Retinal pigment epithelial cell (primary cell): Measurements from ENCODE around the gene TENM4.
A peak's percentile ranks its signal among the peaks of the same experiment; 100 is the strongest.

Source experiments
- DNase-seq: peaks from one replicate; pipeline ENCODE4 v3.0.0-alpha.2; 2010; ENCODE audit warnings: low read depth
- H3K4me3 ChIP-seq: 2 replicates; pipeline ENCODE4 v1.5.1; 2011; ENCODE audit warnings: mild to moderate bottlenecking, low read length, control low read depth, moderate library complexity
- CTCF ChIP-seq: conservative IDR thresholded peaks from 2 replicates; pipeline ENCODE4 v1.5.1; 2011; ENCODE audit warnings: low read depth, low read length, control low read depth, inconsistent platforms

The TENM4 gene

DNA sequence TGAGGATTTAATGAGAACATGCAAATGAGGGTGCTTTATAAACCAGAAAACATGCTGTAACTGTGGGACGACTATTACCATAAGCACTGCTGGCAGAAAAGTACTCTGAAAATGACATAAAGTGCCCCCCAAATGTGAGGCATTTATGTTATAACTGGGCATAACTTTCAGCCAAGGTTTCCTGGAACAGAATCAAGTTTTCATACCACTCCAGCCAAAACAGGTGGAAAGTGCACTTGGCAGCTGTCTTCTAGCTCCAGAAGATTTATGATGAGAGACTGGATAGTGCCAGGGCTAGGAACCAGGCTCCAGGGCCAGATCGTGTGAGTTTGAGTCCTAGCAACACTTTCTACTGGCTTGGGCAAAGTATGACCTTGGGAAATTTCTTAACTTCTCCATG lies 339.2 kb downstream of the TENM4 start:
- H3K4me3 ChIP-seq = no peak overlapping the region
- no peak for TF ChIP-seq CTCF
- DNase-seq = no peak

GRCh38 chr11:79100093-79100910 lies 340.5 kb downstream of the TENM4 start:
- no peak overlapping the region for H3K4me3 ChIP-seq
- TF ChIP-seq CTCF = peak; percentile 87
- no peak for DNase-seq

- H3K4me3 ChIP-seq = no peak overlapping the region
- TF ChIP-seq CTCF = no peak
- DNase-seq = no peak
Measured at GRCh38 chr11:79098146-79098545, 342.7 kb downstream of the TENM4 start.

- TF ChIP-seq CTCF = no peak
- H3K4me3 ChIP-seq = no peak overlapping the region
- no peak for DNase-seq
Measured at GRCh38 chr11:79097246-79097875, 343.5 kb downstream of the TENM4 start.

DNA sequence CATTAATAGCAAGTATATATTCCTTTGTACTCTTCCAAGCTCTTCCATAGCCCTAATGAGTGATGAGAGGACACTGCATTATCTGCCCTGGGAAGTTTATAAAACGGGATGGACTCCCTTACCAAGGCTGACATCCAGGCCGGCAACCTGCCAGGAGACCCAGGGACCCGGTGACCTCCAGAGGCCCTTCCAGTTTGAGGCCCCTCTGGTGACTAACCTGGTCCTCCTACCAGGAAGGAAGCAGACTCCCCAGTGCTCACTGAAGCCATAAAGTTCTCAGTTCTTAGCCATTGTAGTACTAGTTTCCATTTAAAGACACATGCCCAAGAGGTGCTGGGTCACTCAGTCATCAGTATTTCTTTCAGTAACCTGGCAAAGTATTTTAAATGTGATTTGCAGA lies 345.4 kb downstream of the TENM4 start:
- TF ChIP-seq CTCF = no peak
- DNase-seq = no peak
- H3K4me3 ChIP-seq = no peak overlapping the region

DNA sequence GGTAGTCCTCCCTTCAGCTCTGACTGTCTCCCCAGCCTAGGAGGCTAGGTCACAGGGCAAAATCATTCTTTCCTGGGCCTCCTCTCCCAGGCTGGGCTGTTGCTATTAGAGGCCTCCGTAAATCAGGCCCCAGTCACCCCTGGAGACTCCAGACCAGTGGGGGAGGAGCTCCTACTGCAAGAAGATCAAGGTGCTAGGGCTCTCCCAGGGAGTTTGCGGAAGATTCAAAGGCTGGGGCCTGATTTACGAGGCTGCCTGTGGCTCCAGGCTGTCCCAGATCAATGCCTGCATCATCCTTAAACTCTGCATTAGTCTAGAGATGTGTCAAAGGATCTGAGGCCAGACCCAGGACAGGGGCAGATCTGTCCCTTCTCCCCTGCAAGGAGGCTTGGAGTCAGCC lies 346.2 kb downstream of the TENM4 start:
- no peak overlapping the region for H3K4me3 ChIP-seq
- DNase-seq = no peak
- no peak for TF ChIP-seq CTCF
